ENCODE data around the gene NAGS.
A peak's percentile ranks its signal among the peaks of the same experiment; 100 is the strongest.
"Not testable (repeated sequence)": the region's sequence is repeated elsewhere in the genome, so short reads cannot be mapped to it uniquely, and the experiment has no call there.

NAGS gene

DNA sequence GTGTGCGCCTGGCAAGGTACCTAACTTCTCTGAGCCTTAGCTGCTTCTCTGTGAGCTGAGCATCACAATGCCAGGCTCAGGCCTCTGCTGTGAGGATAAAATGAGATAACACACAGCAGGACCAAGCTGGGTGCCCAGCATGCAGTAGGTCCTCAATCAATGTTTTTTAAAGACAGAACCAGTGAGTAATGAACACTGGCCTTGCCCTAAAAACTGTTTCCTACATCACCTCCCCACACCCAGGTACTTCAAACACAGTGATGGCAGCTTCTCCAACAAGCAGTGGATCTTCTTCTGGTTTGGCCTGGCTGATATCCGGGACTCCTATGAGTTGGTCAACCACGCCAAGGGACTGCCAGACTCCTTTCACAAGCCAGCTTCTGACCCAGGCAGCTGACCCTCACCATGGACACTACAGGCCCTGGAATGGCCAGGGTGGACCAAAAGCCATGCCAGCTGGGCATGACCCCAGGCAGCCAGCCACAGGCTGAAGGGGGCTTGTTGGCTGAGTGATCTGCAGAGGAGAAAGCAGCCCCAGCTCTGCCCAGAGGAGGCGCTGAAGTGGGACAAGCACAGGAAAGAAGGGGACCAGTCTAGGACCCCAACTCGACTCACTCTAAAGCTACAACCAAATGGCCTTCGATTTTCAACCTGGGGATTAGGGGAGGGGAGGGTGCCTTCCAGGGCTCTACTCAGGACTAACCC, 3.9 kb downstream of the NAGS start:
- DNase-seq = no peak

- no peak for DNase-seq
Measured at GRCh38 chr17:44010966-44011647, 6.7 kb downstream of the NAGS start.

GRCh38 chr17:44011876-44012275, 7.5 kb downstream of the NAGS start:
- no peak for DNase-seq

DNA sequence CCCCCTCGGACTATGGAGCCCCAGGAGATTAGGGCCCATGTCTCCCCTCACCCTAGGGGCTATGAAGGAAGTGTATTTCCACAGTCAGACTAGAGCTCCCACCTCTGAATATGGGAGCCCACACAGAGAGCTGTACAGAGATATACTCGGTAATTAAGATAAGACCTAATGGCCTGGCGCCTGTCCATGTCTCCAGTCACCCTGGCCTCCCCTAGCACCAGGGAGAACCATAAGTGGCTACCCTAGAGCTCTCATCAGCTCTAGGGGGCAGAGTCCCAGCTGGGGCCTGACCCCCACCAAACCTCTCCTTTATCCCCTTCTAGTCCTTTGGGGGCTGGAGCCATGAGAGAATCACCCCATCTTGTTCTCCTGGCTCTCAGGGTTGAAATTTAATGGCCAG, 8.0 kb downstream of the NAGS start:
- DNase-seq = no peak

- no peak for DNase-seq
Measured at GRCh38 chr17:44012874-44013273, 8.5 kb downstream of the NAGS start.

GRCh38 chr17:44014133-44014436, 9.7 kb downstream of the NAGS start:
- DNase-seq = no peak

- peak; percentile 79 for DNase-seq
Measured at GRCh38 chr17:44014437-44015172, 10.2 kb downstream of the NAGS start, which contains the start of gene TMEM101. TSS of gene TMEM101 (minus strand) at chr17:44014963. CDS start at chr17:44014952, 11 bp downstream.

GRCh38 chr17:44021227-44021626, 16.8 kb downstream of the NAGS start:
- not testable (repeated sequence) for DNase-seq

- no peak for DNase-seq
Measured at GRCh38 chr17:44022246-44022645, 17.8 kb downstream of the NAGS start.

- DNase-seq = no peak
Measured at GRCh38 chr17:44023545-44024270, 19.3 kb downstream of the NAGS start.

GRCh38 chr17:44024271-44024663, 19.8 kb downstream of the NAGS start:
- peak; percentile 80 for DNase-seq

DNA sequence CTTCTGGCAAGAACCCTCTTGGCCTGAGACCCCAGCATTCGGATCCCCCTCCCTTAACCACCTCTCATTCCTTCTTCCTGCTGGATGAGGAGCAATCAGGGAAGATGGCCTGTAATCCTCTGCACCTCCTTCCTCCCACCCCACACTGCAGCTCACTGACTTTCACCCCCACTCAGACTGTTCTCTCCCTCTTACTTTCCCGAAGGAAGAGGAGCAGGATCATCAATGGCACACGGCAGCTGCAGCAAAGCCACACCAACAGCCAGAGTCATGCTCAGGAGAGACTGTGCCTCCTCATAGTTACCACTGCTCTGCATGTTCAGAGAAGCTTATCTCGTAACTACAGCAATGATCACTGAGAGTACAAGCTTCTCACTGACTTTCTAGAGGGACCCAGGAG, 20.4 kb downstream of the NAGS start:
- DNase-seq = no peak

DNA sequence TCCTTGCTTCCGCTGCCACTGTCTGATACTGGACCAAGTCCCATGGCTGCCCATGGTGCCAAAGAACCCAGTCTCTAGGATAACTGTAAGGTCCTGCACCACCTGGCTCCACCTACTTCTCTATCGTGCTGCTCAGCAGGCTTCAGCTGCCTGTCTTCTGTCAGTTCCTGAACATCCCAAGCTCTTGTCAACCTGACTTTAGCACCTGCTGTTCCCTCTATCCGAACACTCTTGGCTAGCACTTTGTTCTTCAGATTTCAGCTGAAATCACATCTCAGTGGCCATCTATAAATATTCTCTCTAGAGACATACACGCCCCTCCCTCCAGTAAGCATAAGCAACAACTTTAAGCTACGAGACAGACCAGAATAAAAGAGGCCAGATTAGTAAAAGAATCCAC, 25.3 kb downstream of the NAGS start:
- DNase-seq = no peak

DNA sequence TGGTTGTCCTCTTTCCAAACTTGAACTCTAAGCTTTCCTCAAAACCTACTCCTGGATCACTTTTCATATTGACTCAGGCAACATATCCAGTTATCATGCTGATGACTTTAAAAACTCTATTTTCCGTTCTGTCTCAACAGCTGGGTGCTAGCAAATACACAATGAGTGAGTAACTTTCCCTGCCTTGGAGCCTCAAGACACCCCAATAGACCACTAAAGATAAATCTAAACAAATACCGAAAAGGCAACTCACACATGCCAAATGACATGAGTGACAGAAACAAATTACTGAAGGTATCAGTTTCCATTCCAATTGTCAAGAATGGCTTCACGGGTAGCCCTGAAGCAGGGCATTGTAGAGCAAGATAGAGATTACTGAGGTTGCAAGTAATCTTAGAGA, 26.1 kb downstream of the NAGS start:
- no peak for DNase-seq

GRCh38 chr17:44033861-44034408, 29.5 kb downstream of the NAGS start:
- no peak for DNase-seq

GRCh38 chr17:44034688-44035087, 30.3 kb downstream of the NAGS start:
- not testable (repeated sequence) for DNase-seq

GRCh38 chr17:44037471-44037870, 33.0 kb downstream of the NAGS start:
- DNase-seq = no peak

DNA sequence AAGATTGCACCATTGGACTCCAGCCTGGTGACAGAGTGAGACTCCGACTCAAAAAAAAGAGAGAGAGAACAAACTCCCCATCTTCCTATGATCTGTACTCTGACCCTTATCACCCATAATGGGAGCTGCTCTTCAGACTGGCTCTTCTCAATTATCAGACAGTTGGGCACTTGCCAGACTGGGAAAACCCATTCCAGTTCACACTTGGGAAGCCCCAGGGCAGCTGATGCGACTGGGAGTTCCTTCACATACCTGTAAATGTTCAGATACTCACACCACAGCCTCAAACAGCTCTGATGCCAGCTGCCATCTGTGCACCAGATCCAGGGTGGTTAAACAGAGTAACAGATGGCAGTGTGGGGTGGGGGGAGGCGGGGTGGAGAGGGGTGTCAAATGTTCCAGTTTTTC, 34.2 kb downstream of the NAGS start:
- DNase-seq = no peak

- DNase-seq = no peak
Measured at GRCh38 chr17:44039829-44040635, 35.6 kb downstream of the NAGS start.

DNA sequence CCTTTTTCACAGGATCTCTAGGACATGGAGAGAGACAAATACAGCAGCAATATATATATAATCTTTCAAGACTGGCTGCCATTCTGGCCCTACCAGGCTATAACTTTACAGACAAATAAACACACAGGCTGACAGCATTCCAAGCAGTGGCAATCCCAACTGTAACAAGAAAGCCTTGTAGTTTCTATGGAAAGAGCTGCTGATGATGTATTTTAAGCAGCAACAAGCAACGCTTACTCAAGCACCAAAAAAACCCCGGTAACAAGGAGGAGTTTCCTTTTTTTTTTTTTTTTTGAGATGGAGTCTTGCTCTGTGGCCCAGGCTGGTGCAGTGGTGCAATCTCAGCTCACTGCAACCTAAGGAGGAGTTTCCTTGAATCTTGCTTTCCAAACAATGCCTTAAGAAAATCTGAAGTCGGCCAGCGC, 38.9 kb downstream of the NAGS start:
- DNase-seq = no peak

GRCh38 chr17:44044071-44044470, 39.6 kb downstream of the NAGS start:
- no peak for DNase-seq

DNA sequence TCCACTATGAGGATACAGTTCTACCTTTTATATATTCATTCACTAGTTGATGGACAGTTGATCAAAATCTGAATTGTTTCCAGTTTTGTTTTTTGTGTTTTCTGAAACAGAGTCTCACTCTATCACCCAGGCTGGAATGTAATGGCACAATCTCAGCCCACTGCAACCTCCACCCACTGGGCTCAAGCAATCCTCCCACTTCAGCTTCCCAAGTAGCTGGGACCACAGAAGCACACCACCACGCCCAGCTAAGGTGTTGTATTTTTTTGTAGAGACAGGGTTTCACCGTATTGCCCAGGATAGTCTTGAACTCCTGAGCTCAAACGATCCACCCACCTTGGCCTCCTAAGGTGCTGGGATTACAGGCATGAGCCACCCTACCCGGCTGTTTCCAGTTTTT, 41.1 kb downstream of the NAGS start:
- DNase-seq = no peak

All from NCI-H2107 (cell line).